ENCODE measurements around the gene GEMIN2.
"Not testable (repeated sequence)": the region's sequence is repeated elsewhere in the genome, so short reads cannot be mapped to it uniquely, and the experiment has no call there.

Gene GEMIN2, protein sequence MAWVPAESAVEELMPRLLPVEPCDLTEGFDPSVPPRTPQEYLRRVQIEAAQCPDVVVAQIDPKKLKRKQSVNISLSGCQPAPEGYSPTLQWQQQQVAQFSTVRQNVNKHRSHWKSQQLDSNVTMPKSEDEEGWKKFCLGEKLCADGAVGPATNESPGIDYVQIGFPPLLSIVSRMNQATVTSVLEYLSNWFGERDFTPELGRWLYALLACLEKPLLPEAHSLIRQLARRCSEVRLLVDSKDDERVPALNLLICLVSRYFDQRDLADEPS

DNA sequence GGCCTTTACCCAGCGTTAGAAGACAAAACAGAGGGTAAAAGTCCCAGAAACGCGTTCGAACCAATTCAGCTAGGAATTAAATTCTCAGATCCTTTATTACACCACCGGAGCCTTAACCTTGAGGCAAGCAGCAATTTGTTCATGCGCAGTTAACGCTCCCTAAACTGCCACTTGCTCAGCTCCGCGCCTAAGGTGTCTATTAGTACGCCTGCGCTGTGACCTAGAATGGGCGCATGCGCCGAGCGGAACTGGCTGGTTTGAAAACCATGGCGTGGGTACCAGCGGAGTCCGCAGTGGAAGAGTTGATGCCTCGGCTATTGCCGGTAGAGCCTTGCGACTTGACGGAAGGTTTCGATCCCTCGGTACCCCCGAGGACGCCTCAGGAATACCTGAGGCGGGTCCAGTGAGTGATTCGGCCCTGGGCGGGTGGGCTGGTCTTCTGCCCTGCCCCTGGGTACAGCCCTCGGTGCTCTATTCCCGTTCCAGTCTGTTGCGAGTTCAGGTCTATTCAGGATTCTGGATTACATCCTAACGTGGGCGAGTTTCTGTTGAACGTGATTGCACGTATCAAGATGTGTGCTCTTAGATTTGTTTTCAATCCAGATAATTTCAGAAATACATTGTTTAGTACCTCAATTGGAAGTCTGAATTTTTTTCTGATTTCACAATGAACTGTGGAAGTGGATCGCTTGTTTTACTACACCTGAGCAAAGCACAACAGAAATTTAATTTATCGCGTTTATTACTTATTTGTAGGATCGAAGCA is at the start of gene GEMIN2:
TSS of gene GEMIN2 (plus strand) at position 251 of the 766 bp plus-strand sequence. CDS start at position 267, 16 bp downstream.
- DNase-seq (ENCODE audit: low spot score), result peak; percentile 92

DNA sequence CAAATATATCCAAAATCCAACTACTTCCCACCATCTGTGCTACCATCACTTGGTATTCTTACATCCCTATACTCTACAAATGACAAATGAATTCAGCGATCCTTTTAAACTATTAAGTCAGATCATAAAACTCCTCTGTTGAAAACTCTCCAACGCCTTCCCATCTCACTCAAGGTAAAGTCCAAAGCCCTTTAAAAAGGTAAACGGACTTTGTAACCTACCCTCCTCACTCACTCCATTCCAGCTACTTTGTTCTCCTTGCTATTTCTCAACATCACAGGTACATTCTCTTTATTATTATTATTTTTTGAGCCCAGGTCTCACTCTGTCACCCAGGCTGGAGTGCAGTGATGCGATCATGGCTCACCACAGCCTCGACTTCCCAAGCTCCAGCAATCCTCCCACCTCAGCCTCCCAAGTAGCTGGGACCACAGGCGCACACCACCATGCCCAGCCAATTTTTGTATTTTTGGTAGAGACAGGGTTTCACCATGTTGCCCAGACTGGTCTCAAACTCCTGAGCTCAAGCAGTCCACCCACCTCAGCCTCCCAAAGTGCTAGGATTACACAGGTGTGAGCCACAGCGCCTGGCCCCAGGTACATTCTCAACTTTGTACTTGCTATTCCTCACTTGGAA is 44.8 kb upstream of the GEMIN2 start:
- not testable (repeated sequence) for DNase-seq (ENCODE audit: low spot score)

DNA sequence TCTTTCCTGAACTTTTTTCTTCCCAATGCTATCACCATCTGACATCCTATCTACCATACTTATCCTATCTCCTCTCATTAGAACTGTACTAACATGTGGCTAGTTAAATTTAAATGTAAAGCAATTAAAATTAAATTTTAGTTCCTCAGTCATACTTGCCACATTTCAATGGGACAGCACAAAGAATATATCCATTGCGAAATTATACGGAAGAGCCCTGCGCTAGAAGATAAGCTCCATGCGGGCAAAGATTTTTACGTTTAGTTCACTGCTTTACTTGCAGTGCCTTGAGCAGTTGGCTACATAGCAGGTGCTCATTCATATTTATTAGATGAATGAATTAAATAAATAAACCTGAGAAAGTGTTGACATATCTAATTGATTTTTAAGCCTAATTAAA is 44.2 kb upstream of the GEMIN2 start:
- DNase-seq (ENCODE audit: low spot score), result no peak

DNA sequence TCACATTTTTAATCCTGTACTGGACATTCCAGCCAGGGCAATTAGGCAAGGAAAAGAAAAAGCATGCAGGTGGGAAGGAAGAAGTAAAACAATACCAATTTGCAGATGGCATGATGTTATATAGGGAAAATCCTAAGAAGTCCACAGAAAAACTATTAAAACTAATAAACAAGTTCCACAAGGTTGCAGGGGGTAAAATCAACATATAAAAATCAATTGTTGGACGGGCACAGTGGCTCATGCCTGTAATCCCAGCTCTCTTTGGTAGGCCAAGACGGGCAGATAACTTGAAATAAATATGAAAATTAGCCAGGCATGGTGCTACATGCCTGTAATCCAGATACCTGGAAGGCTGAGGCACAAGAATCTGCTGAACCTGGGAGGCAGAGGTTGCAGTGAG is 43.0 kb upstream of the GEMIN2 start:
- no peak for DNase-seq (ENCODE audit: low spot score)

DNA sequence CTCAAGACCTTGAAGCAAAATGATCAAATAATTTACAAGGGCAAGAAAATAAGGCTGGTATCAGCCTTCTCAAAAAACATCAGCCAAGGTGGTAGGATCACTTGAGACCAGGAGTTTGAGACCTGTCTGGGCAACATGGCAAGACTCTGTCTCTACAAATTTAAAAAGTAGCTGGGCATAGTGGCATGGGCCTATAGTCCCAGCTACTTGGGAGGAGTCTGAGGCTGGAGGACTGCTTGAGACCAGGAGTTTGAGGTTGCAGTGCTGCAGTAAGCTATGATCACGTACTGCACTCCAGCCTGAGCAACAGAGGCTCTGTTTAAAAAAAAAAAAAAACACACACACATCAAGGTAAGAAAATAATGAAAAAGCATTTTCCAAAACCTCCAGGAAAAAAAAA is 33.2 kb upstream of the GEMIN2 start:
- DNase-seq (ENCODE audit: low spot score), result no peak

DNA sequence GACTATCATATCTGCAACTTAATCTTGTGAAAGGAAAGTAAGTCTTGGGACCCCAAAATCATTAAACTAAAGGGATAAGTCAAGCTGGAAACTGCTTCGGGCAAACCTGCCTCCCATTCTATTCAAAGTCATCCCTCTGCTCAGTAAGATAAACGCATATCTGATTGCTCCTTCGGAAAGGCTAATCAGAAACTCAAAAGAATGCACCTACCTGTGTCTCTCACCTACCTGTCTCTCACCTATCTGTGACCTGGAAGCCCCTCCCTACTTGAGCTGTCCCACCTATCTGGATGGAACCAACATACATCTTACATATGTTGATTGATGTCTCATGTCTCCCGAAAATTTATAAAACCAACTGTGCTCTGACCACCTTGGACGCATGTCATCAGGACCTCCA is 31.0 kb upstream of the GEMIN2 start:
- no peak for DNase-seq (ENCODE audit: low spot score)

DNA sequence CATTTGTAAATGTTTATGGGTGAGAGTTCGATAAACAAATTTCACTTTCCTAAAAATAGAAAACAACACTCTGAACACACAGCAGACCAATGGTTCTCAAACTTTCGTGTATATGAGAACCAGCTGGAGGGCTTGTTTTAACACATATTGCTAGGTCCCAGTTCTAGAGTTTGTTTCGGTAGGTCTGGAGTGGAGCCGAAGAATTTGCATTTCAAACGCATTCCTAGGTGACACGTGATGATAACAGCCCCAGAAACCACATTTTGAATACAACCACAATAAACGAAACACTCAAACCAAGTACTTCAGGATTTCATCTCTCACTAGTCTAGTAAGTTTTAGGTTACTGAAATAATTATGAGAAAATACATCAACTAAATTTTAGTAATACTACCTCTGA is 28.2 kb upstream of the GEMIN2 start:
- no peak for DNase-seq (ENCODE audit: low spot score)

DNA sequence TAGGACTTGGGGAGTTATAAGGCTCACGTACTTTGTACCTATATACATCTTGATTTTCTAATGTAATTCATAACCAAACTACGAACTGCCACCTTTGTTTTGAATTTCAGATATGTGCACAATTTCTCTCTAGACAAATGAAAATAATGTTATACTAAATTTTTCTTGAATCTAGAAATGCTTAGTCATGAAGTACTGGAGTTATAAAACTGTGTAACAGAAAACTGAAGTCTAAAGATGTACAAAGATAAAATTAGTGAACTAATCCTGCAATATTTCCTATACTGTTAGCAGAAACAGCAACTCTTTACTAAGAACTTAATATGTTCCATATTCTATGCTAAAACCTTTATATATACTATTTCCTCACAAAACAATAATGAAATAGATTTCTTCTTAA is 26.6 kb upstream of the GEMIN2 start:
- DNase-seq (ENCODE audit: low spot score), result no peak

DNA sequence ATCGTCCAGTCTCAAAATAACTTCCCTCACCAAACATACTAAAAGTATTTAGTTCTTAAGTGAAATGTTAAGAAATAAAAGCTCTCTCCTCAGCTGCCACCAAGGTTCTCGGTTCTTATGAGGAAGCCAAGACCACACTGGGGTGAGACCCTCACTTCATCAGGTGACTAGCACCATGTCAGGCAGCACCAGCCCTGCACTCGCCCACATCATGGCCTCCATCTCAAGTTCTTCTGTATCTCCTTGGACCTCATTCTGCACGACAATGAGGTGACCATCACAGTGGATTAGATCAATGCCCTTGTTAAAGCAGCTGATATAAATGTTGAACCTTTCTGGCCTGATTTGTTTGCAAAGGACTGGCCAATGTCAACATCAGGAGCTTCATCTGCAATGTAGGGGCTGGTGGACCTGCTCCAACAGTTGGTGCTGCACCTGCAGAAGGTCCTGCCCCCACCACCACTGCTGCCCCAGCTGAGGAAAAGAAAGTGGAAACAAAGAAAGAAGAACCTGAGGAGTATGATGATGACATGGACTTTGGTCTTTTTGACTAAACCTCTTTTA is 23.5 kb upstream of the GEMIN2 start:
- no peak for DNase-seq (ENCODE audit: low spot score)

DNA sequence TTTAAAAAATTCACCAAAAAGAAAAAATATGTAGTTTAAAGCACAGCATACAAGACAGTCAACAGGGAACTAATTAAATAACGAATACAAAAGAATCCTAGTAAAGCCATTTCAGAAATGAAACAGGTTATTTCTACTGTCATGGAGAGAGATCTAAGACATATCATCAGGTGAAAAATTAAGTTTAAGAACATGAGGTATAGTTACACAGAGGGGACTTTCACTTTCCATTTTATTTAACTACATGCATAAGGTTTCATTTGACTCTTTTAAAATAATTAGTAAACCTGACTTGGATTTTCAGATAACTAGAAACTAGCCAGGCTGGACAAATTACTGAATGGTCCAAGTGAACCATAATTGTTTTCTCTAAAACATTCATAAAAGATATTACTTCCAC is 22.4 kb upstream of the GEMIN2 start:
- no peak for DNase-seq (ENCODE audit: low spot score)

DNA sequence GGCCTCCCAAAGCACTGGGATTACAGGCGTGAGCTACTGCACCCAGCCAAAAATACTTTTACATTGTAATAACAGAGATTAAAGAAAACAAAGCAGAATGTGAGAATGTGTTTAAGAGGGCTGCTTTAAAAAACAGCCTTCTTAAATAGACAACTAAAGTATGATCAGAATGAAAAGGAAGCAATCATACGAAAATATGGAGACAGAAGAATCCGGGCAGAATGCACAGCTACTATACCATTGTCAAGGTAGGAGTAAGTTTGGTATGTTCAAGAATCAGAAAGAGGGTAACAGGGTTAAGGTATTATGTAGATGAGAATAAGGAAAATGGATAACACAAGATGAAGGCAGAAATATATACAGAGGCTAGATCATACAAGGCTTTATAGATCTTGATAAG is 19.6 kb upstream of the GEMIN2 start:
- DNase-seq (ENCODE audit: low spot score), result no peak

DNA sequence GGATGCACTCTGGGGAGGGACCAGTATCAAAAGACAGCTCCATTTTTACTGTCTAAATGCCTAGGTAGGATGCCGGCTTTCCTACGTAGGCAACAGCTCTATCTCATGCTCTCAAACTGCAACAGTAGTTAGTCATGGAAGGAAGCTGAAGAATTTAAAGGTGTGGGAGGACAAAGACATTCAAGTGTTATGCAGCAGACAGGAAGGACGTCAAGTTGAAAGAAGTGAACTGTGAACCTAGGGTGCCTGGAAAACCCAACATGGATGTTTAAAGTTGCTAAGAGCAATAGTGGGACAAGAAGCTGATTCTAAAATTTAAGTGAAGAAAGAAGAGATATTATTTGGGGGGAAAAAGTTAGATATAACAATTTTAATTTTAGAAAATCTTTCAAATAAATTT is 17.0 kb upstream of the GEMIN2 start:
- no peak for DNase-seq (ENCODE audit: low spot score)

DNA sequence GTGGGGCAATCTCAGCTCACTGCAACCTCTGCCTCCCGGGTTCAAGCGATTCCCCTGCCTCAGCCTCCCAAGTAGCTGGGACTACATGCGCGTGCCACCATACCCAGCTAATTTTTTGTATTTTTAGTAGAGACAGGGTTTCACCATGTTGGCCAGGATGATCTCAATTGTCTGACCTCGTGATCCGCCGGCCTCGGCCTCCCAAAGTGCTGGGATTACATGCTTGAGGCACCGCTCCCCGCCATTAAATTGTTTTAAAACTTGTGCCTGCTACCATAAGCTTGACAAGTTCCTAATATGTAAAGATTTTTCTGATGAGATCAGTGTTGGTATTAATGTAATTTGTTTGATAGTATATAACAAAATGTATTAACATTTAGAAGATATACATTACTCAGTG is 14.9 kb upstream of the GEMIN2 start:
- not testable (repeated sequence) for DNase-seq (ENCODE audit: low spot score)

DNA sequence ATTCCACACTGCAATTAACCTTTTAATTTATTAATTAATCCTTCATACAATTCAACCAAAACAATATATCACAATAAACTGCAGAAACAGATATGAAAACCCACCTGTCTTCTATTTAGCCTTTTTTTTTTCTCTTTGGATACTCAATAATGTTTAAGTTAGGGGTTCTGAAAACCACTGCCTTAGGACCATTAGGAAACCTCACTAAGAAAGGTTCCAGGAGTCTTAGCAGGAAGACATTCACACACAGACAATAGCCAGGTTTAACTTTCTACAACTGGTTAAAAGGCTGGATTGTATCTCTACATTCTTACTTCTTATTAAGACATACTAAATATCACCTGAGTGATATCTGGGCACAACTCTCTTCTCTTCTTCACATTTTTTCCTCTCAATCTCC is 14.4 kb upstream of the GEMIN2 start:
- no peak for DNase-seq (ENCODE audit: low spot score)

DNA sequence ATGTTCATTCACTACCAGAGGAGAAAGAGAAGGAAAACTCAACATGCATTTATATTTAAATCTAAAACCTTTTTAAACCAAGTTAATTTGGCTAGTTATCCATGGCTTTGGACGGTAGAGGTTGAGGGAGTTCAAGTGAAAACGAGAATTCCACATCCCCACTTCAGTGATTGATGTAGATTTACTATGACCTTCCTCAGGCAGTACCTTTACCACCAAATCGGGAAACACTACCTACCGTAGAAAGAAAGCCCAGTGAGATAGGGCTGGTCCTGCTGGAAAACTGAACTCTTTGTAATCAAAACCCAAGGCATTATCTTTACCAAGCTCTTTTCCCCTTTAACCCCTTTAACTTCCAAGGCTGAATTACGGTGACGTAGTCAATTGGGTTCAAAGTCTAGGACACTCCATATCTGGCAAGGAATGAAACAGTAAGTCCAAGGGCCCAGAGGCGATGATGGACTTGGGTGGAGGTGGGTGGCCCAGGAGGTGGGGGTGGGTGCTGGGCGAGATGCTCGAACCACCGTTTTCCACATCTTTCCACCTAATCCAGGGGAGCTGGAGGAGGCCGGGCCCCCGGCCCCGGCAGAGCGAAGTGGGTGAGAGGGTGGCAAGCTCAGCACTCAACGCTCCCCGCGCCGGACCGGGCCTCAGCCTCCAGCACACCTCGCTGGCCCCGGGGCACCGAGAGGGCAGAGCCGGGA is 11.7 kb upstream of the GEMIN2 start:
- no peak for DNase-seq (ENCODE audit: low spot score)

DNA sequence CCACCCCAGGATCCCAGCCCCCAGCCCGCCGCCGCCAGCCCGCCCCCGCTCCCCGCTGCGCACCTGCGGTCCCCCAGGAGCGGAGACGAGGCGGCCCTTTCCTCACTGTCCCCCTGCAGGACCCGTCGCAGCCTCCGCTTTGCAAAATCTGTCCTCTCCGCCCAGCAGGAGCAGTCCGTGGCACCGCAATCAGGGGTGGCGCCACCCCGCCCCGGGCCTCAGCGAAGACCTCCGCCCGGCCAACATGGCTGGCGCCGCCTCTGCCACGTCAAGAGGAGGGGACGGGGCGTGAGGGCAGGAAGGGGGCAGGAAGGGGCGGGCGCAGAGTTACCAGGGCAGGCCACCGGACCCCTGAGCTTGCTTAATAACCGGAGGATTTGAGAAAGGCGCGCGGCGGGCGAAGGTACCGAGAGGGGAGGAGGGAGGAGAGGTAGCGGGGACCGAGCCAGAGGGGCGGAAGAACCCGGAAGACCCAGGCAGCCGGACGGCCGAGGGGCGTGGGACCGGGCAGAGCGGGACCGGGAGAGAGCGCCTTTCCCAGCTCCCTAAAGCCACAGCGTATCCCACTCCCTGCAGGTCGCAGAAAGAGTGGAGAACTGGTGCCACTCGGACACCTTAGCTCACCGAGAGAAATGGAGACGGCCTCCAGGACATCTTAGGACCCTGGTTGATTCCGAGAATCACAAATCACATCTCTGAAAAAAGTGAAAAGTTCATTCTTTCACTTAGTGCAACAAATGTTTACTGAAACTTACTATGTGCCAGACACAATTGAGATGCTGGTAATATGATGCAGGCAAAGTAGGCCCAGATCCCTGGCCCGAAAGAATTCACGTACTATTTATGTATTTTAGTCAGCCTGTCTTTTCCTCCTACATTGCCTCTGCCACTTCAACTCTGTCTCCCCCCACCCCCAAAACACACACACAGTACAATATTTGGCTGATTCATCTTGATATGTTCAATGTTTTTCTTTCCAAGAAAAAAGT is 10.9 kb upstream of the GEMIN2 start, which contains the start of gene SEC23A:
TSS of gene SEC23A (minus strand) at position 267 of the 989 bp plus-strand sequence. CDS start 7,117 bp downstream, outside the sequence.
- DNase-seq (ENCODE audit: low spot score), result no peak

DNA sequence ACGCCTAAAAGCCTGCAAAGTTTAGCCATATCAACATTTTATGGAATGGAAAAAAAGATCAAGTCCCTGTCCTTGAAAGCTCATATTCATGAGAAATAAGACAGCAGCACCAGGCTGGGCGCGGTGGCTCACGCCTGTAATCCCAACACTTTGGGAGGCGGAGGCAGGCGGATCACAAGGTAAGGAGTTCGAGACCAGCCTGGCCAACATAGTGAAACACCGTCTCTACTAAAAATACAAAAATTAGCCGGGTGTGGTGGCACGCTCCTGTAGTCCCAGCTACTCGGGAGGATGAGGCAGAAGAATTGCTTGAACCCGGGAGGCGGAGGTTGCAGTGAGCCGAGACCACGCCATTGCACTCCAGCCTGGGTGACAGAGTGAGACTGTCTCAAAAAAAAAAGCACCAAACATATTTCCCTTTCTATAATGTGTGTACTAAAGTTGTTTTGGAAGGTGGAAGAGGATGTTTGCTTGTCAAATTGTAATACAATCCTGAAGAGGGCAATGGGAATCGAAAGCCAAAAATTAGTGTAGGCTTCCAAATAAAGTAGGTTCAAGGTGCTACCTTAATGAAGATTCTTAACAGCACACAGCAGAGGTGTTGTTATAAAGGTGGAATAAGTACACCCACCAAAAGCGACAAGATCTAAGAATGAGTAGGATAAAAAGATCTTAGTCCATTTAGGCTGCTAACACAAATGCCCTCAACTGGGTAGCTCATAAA is 9.9 kb upstream of the GEMIN2 start:
- not testable (repeated sequence) for DNase-seq (ENCODE audit: low spot score)

DNA sequence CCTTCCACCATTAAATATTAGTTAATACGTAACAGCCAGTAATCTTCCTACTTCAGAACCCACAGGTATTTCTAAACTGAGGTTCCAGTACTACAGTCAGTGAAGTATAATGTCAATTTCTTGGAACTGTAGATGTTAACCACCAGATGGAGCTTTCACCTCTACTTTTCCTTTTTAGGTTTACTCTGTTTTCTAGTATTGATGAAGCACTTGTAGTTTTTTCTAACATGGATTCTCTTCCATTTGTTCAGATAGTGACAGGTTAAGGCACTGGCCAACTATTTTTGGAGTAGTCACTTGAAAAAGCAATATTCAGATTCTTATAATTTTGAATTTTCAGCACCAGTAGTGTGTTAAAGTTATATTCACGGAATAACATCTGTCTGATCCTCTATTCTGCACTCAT is 6.5 kb upstream of the GEMIN2 start:
- peak; percentile 48 for DNase-seq (ENCODE audit: low spot score)

DNA sequence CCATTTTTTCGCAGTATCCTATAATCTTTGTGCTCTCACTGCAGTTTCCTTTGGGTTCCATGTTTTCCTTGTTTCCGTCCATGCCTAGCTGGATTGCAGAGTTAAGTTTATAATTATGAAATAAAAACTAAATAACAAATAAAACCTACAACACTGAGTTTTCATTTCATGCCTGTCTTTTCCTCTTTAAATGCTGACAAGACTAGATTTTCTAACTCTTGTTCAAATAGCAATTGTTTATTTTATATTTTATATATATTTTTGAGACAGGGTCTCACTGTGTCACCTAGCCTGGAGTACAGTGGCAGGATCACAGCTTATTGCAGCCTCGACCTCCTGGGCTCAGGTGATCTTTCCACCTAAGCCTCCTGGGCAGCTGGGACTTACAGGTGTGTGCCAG is 5.3 kb upstream of the GEMIN2 start:
- no peak for DNase-seq (ENCODE audit: low spot score)
